ENCODE results near the gene ADAM10. TPM values are rescaled to one million over a fixed set of nuclear protein-coding genes. Genes with fewer than 3 reads are reported as not detected.

The ADAM10 gene
- total and polyA plus RNA-seq, 2 of the 8 experiments (the other 6 are each of a cell fraction or from before 2014, with no cell fraction given), result 46.5 to 163 TPM

DNA sequence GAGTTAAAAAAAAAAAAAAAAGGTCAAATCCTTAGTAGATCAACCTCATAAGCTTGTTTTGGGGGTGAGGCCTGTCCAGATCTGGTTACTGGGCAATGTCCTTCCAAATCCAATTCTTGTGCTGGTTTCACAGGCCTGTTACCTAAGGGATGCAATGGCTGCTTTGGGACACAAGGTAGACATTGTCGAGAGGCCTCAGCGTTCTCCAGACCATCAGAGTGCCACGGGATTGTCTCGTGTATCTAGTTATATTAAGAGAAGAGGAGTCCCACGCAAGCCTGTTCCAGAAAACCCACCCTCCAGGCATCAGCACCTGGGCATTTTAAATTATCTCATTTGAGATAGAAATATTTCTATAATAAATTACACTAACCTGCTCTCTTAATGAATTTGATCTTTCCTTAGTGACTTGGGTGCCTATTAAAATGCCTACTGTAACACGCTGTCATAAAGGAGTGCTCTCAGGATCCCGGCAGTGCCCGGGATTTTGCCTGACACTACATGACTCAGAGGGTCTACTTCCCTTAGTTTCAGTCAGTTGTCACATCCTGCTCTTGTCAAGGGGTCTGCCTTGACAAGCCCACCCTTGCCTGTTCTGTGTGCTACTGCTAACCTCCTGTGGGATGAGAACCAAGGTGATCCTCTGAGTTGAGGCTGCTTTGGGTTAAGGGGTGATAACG, 201.7 kb downstream of the ADAM10 start:
- CTCF ChIA-PET (ENCODE audit: partially characterized antibody), result interaction anchor here (0.7 kb wide), 1 partner anchor 326 kb away, joined by 4 read pairs; no protein-coding TSS in a partner anchor
- WGBS, 2 experiments (ENCODE audit: extremely low coverage in 1 of 2, insufficient coverage in 1 of 2, insufficient read length in 1 of 2, insufficient replicate concordance in 2 of 2, low coverage in 1 of 2, low lambda C conversion rate in 2 of 2, missing lambda C conversion rate in 1 of 2), result 88% methylated on average over 9 of the region's 9 CpGs; no CpG with 5 or more reads in 1 of the 2 experiments
- Histone ChIP-seq H2AK5ac (ENCODE audit: low read depth, low read length) (no peak overlapping the region), H4K20me1 (replicated peaks in 1 of 2; ENCODE audit: control insufficient read depth in 1 of 2, insufficient read depth in 2 of 2, low read length in 2 of 2) (no peaks in the 10 kb centered on the region), H3K79me2 (ENCODE audit: control insufficient read depth in 1 of 2, insufficient read depth in 2 of 2, low read length in 2 of 2) (no peaks in the 10 kb centered on the region), H3K27me3 (replicated peaks in 1 of 4; ENCODE audit: control insufficient read depth in 3 of 4, extremely low read depth in 1 of 4, insufficient read depth in 3 of 4, low read length in 3 of 4) (no peaks in the 10 kb centered on the region), H3K79me1 (ENCODE audit: low read depth, low read length) (no peaks in the 10 kb centered on the region), H3K9ac (replicated peaks in 1 of 4; ENCODE audit: extremely low read depth in 1 of 4, low read depth in 3 of 4, low read length in 3 of 4) (no peak overlapping the region), H3K56ac (replicated peaks; ENCODE audit: insufficient read length, low read depth, low read length) (no peak overlapping the region), H4K8ac (ENCODE audit: extremely low read depth, insufficient read depth, low read length) (peak overlapping the region; percentile 43; the same call in 1 of the 2 replicates), H3K23me2 (ENCODE audit: low read depth, low read length) (0 out of 2 replicates have a peak, but pooled peaks cover 2% of the 10 kb centered on the region), H3K9me3 (ENCODE audit: insufficient read depth in 2 of 2, low read depth in 1 of 2, low read length in 1 of 2) (no peaks in the 10 kb centered on the region), H3K27ac (ENCODE audit: low read depth, low read length) (no peak overlapping the region), H3K23ac (ENCODE audit: insufficient read length) (no peak overlapping the region), H2BK20ac (ENCODE audit: low read length) (no peak overlapping the region), H3K4me2 (ENCODE audit: insufficient read depth in 1 of 2, low read depth in 2 of 2, low read length in 2 of 2) (no peak overlapping the region), H4K91ac (replicated peaks; ENCODE audit: insufficient read length, low read length) (no peak overlapping the region), H2BK12ac (ENCODE audit: low read depth, low read length) (no peak overlapping the region), H3K4ac (replicated peaks; ENCODE audit: insufficient read length, low read depth, low read length) (no peak overlapping the region), H2BK5ac (ENCODE audit: low read depth, low read length) (no peak overlapping the region), H3K4me3 (ENCODE audit: extremely low read depth in 1 of 4, insufficient read depth in 2 of 4, low read depth in 3 of 4, low read length in 4 of 4) (no peak overlapping the region), H2AFZ (ENCODE audit: low read length) (no peak overlapping the region), H4K5ac (ENCODE audit: insufficient read length, low read depth, low read length) (no peak overlapping the region), H3K18ac (ENCODE audit: extremely low read depth, low read length) (no peak overlapping the region; the same call in 1 of the 2 replicates), H2BK15ac (ENCODE audit: low read length) (no peak overlapping the region), H2BK120ac (replicated peaks; ENCODE audit: low read depth, low read length) (no peak overlapping the region), H3K4me1 (replicated peaks in 1 of 4; ENCODE audit: control insufficient read depth in 3 of 4, insufficient read depth in 4 of 4, low read length in 3 of 4) (peaks cover 0 to 7% (median 2%) of the 10 kb centered on the region in 4 experiments; a peak in 3 of 7 replicates), H3K14ac (ENCODE audit: insufficient read length) (no peak overlapping the region), H3K36me3 (ENCODE audit: control insufficient read depth in 2 of 4, insufficient read depth in 4 of 4, low read length in 3 of 4) (no peaks in the 10 kb centered on the region)
- DNase-seq (ENCODE audit: low read depth in 1 of 2, low spot score in 2 of 2) (no peak), FAIRE-seq (no peak)
- POLR2A ChIA-PET (ENCODE audit: partially characterized antibody), result no interaction called here
- TF ChIP-seq PHF8 (conservative IDR thresholded peaks at IDR 0.05; ENCODE audit: low read depth, low read length) (no peak), SAP30 (IDR thresholded peaks at IDR 0.05; ENCODE audit: insufficient read depth, insufficient replicate concordance, low read length) (no peak), RXRA (IDR thresholded peaks at IDR 0.05; ENCODE audit: insufficient read depth, low read depth, low read length) (no peak), KDM1A (IDR thresholded peaks at IDR 0.05; ENCODE audit: borderline replicate concordance, low read length) (no peak), RAD21 (IDR thresholded peaks at IDR 0.05 in 1 of 2, conservative IDR thresholded peaks at IDR 0.05 in 1 of 2; ENCODE audit: low read depth in 2 of 2, low read length in 2 of 2) (no peak), CTBP2 (IDR thresholded peaks at IDR 0.05; ENCODE audit: borderline replicate concordance, insufficient read depth, insufficient read length, low read length) (no peak), JUN (IDR thresholded peaks at IDR 0.05; ENCODE audit: low read depth, low read length) (no peak), SIRT6 (IDR thresholded peaks at IDR 0.05; ENCODE audit: low read length) (no peak), BRCA1 (IDR thresholded peaks at IDR 0.05; ENCODE audit: low read depth, low read length) (no peak), BACH1 (IDR thresholded peaks at IDR 0.05; ENCODE audit: low read length) (no peak), NRF1 (IDR thresholded peaks at IDR 0.05; ENCODE audit: low read depth, low read length) (no peak)
- TF ChIP-seq, protein P1, sequence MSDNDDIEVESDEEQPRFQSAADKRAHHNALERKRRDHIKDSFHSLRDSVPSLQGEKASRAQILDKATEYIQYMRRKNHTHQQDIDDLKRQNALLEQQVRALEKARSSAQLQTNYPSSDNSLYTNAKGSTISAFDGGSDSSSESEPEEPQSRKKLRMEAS (IDR thresholded peaks at IDR 0.05), result no peak

Data from H1 (cell line).